Lung (tissue), 12 donors: ENCODE results near the gene CCNY. TPM values are rescaled to one million over a fixed set of nuclear protein-coding genes. Genes with fewer than 3 reads are reported as not detected.
A peak's percentile ranks its signal among the peaks of the same experiment; 100 is the strongest.

ENCODE experiments used
- ATAC-seq: fragments of 200-7000 bp; cut with Tn5 transposase; one replicate; pipeline ENCODE4 v1.9.1; 2020; ENCODE audit warnings: moderate number of reproducible peaks; ENCODE audit not compliant: insufficient read depth, low FRiP score
- DNase-seq, 3 donors: peaks; one replicate each; pipeline ENCODE4 v3.0.0-alpha.2; 2013 to 2017
- H3K27ac ChIP-seq, 2 donors: one replicate each; pipeline ENCODE4 v1.5.1; 2013; ENCODE audit warnings: mild to moderate bottlenecking in 2 of 2, moderate library complexity in 2 of 2, control low read depth in 1 of 2, inconsistent platforms in 1 of 2, low read depth in 1 of 2, low read length in 1 of 2
- H3K27me3 ChIP-seq, 3 donors: one replicate each; pipeline ENCODE4 v1.5.1; 2013; ENCODE audit warnings: low read length in 2 of 3; ENCODE audit not compliant: control insufficient read depth in 3 of 3, insufficient read depth in 3 of 3
- H3K36me3 ChIP-seq, 4 donors: one replicate each; pipeline ENCODE4 v1.5.1; 2013; ENCODE audit warnings: low read length in 4 of 4, mild to moderate bottlenecking in 1 of 4, moderate library complexity in 1 of 4; ENCODE audit not compliant: control insufficient read depth in 4 of 4, insufficient read depth in 4 of 4
- H3K4me1 ChIP-seq, 5 donors: one replicate each; pipeline ENCODE4 v1.5.1; 2013; ENCODE audit warnings: low read length in 5 of 5, mild to moderate bottlenecking in 2 of 5, moderate library complexity in 1 of 5; ENCODE audit not compliant: control insufficient read depth in 5 of 5, insufficient read depth in 5 of 5
- H3K4me3 ChIP-seq: one replicate; pipeline ENCODE4 v1.5.1; 2013; ENCODE audit warnings: mild to moderate bottlenecking, control low read depth, moderate library complexity
- H3K9ac ChIP-seq, 2 donors: one replicate each; pipeline ENCODE4 v1.5.1; 2013; ENCODE audit warnings: low read length in 2 of 2, control low read depth in 1 of 2; ENCODE audit not compliant: insufficient read depth in 1 of 2
- H3K9me3 ChIP-seq, 4 donors: one replicate each; pipeline ENCODE4 v1.5.1; 2013; ENCODE audit warnings: low read length in 3 of 4, mild to moderate bottlenecking in 1 of 4, moderate library complexity in 1 of 4; ENCODE audit not compliant: control insufficient read depth in 4 of 4, insufficient read depth in 3 of 4
- CTCF ChIP-seq: IDR thresholded peaks from 2 replicates; pipeline ENCODE4 v1.5.1; 2012; ENCODE audit warnings: mild to moderate bottlenecking; ENCODE audit errors: control extremely low read depth, extremely low read depth
- WGBS, 2 donors: extraction: QIAGEN DNeasy Blood & Tissue Kit; methylation state at CpG; one replicate each; pipeline ENCODE4 v1.1.7; 2013; 5-methylcytosine and 5-hydroxymethylcytosine counted together
- polyA plus RNA-seq, 2 donors: library from polyadenylated mRNA; stranded (reverse); fragments of 200-250 nt; gene quantifications; one replicate each; pipeline ENCODE4 v1.2.1, GENCODE V29; 2013
- total RNA-seq, 2 donors: library from RNA; depleted of rRNA in 1 of 2; stranded (reverse); fragments of >200 nt in 1 of 2; gene quantifications; one replicate each; pipeline ENCODE4 v1.2.1, GENCODE V29; 2014 to 2021
- donor health status: control.
- donor health status: control.
- donor health status: Bipolar disorder and iron deficiency.
- donor health status: healthy.
- donor health status: DM: yes; HTN: yes; CAD: no.

Gene CCNY
- total and polyA plus RNA-seq, 4 donors: 26.6 to 63.0 (median 38.8) TPM

DNA sequence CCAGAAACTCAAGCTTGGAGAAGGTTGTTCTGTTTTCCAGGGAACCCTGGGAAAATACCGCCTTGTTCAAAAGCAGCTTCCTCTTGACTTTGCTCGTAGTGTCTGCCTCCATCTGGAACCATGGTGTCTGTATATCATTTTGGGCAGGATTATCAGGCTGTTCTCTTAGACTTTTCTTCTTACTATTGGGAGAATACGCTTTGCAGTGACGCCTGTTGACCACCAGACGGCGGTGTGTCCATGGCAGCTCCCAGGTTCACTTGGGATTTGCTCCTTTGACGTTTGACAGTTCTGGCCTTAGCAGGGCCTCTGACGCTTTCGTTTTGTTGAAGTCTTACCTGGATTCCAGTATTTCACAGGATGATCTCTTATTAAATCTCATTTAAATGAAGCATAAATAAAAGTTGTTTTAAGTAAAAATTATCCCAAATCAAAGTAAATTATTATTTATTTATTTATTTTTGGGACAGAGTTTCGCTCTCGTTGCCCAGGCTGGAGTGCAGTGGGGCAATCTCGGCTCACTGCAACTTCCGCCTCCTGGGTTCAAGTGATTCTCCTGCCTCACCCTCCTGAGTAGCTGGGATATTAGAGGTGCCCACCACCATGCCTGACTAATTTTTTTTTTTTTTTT is 227.1 kb downstream of the CCNY start:
- TF ChIP-seq CTCF: peak; percentile 91
- H3K9me3 ChIP-seq: no peaks in the 10 kb centered on the region
- H3K36me3 ChIP-seq: peaks cover 0 to 25% (median 9%) of the 10 kb centered on the region in 4 donors
- no peaks in the 10 kb centered on the region for H3K27me3 ChIP-seq
- H3K9ac ChIP-seq: no peak overlapping the region
- DNase-seq (peak; percentile 63 to 76 (median 69)), ATAC-seq (peak; percentile 73)
- peaks cover 0 to 18% (median 0%) of the 10 kb centered on the region in 5 donors for H3K4me1 ChIP-seq
- no peak overlapping the region for H3K4me3 ChIP-seq
- WGBS, 2 donors: 41 to 45% methylated on average over 13 of the region's 13 CpGs
- no peak overlapping the region for H3K27ac ChIP-seq

DNA sequence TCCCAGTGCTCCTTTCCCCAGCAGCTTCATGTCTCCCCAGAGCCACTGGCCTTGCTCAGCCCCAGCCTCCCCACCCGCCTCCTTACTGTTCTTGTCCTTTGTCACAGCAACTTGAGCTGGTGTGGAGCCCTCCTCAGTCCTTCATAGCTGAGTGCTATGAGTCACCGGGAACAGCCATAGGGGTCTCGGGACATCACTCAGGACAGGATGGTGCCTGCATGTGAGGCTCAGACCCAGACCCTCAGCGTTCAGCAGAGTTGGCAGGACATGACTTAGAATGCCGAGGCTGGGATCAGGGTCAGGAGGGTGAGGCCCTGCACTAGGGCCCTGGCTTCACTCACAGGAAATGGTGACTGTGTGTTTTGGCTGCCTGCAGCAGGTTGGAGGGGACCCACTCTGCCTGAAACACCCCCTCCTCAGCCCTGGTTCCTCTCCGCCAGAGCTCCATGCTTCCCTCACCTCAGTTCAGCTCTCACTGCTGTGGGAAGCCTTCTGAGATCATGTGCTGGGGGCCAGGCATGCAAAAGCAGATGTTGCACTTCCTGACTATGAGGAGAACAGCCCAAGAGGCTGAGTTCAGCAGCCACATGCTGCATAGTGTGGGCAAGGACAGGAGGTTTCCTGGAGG is 228.1 kb downstream of the CCNY start:
- H3K36me3 ChIP-seq: peaks cover 4 to 35% (median 14%) of the 10 kb centered on the region in 4 donors
- 44 to 60% methylated on average over 6 of the region's 6 CpGs for WGBS, 2 donors
- peaks cover 0 to 18% (median 0%) of the 10 kb centered on the region in 5 donors for H3K4me1 ChIP-seq
- no peaks in the 10 kb centered on the region for H3K9me3 ChIP-seq
- ATAC-seq (peak; percentile 20), DNase-seq (peak in 2 of 3 donors; percentile 12 to 38)
- H3K9ac ChIP-seq: no peak overlapping the region
- H3K4me3 ChIP-seq: no peak overlapping the region
- TF ChIP-seq CTCF: no peak
- H3K27ac ChIP-seq: peak overlapping the region in 1 of 2 donors; percentile 18
- H3K27me3 ChIP-seq: no peaks in the 10 kb centered on the region

GRCh38 chr10:35565602-35566081 is 229.3 kb downstream of the CCNY start:
- ATAC-seq (no peak), DNase-seq (no peak)
- Histone ChIP-seq H3K4me3 (no peak overlapping the region), H3K27me3 (no peaks in the 10 kb centered on the region), H3K9ac (no peak overlapping the region), H3K27ac (no peak overlapping the region), H3K4me1 (peaks cover 0 to 18% (median 0%) of the 10 kb centered on the region in 5 donors), H3K9me3 (no peaks in the 10 kb centered on the region), H3K36me3 (peaks cover 6 to 37% (median 16%) of the 10 kb centered on the region in 4 donors)
- TF ChIP-seq CTCF: no peak
- WGBS, 2 donors: 83 to 85% methylated on average over 8 of the region's 8 CpGs
